Stimulated activated naive CD4-positive, alpha-beta T cell (primary cell): ENCODE data around the gene TMTC4.
"Not testable (repeated sequence)": the region's sequence is repeated elsewhere in the genome, so short reads cannot be mapped to it uniquely, and the experiment has no call there.

Experiments used
- DNase-seq, 6 experiments: peaks; one replicate each; lab custom pipeline; 2025; lab: John Stamatoyannopoulos, UW

Gene TMTC4

DNA sequence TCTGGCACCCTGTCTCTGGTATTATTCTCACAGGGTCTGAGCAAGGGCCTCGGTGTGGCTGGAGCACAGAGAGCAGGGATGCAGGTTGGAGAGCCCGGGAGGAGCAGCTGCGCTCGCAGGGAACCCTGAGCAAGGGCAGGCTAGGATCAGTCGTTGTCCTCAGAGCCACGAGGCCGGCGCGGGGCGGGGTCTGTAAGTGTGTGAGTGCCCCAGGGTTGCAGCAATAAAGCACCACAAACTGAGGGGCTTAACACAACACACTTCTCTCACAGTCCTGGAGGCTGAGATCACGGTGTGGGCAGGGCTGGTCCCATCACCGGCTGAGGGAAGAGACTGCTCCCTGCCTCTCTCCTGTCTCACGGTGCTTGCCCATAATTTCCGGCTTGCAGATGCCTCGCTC, 47.5 kb downstream of the TMTC4 start:
- DNase-seq: no peak

GRCh38 chr13:100625447-100625846, 49.1 kb downstream of the TMTC4 start:
- no peak for DNase-seq

- DNase-seq: no peak
Observed at GRCh38 chr13:100620792-100621191, 53.8 kb downstream of the TMTC4 start.

DNA sequence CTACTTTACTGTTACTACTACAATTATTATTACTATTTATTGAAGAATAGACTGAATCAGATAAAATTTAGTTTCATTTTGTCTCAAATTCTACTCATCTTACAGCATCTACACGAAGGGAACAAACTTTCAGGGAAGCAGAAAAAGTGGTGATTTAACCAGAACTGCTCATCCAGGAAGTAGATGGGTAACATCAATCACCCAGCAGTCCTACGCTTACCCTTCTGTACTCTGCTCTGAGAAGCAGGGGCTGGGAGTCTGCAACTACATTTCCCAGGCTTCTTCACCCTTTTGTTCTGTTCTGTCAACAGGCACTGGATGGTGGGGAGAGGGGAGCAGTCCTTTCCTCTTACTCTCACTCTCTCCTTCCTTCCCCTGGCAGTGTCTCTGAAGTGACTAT, 54.7 kb downstream of the TMTC4 start:
- no peak for DNase-seq

- DNase-seq: not testable (repeated sequence)
Observed at GRCh38 chr13:100618897-100619296, 55.7 kb downstream of the TMTC4 start.

- DNase-seq: no peak
Observed at GRCh38 chr13:100613031-100613430, 61.6 kb downstream of the TMTC4 start.

DNA sequence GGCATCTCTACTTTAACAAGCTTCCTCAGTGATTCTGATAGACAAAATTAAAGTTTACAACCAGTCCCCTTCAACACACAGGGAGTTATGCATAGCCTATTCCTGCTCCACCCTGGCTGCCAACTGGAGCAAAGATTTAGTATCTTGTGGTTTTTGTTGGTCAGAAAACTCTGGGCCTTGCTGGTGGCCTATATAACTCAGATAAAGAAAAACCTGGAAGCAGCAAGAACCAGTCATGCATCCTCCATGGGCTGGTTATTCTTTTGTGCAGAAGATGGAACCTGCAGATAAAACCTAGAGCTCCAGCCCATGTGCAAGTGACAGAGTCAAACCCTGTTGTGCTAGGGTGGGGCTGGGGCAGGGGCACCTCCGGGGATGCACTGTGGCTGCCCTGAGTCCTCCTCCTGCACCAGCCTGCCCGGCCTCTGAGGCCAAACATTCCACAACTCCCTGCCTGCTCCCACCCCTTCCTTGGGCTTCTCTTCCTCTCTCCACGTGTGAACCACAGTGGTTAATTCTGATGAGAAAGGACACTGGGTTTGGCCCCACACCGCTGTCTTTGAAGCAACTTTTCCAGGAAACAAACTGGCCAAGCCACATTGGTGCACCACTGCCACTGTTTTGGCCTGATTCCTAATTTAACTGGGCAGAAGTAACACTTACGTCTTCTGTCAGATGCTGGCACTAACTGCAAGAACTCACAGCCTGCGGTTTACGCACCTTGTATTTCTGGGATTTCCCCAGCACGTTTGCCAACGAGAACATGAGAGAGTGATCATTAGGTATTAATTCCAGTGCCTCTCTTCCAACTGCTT, 62.7 kb downstream of the TMTC4 start:
- no peak for DNase-seq

DNA sequence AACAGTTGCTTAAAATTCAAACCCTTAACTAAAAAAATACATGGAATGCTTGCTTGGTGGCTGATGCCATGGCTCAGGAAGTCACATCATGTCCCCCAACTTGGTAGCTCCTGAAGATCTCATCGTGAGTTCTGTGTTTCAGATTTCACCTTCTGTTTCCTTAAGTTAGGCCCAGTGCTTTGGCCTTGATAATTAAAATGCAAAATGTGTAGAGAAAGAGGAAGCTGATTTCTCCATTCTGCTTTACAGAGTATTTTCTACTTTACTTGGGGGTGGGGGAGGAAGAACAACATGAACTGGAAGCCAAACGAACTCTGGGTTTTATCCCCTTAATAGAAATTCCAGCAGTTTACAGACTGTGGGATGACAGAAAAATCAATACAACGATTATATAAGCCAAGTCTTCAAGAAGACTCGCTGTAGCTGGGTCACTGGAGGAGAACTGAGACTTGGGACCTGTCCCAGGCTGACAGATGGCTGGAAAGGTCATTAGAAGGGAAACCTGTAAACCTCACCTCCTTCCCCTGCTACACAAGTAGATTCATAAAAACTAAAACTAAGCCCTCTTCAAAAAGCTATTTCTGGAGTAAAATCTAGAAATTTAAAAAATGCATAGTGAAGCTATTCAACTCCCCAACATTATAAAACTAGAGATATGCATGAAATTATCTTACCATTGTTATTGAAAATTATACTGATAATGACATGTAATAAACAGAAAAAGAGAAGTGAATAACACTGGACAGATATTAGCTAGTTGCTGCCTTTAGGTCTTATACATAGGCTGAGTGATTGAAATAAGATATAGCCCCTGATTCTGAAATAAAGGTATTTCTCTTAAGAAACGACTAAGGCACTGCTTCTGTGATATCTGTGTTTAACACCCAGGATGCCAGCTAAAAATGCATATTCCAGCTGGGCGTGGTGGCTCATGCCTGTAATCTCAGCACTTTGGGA, 63.9 kb downstream of the TMTC4 start:
- DNase-seq: no peak

DNA sequence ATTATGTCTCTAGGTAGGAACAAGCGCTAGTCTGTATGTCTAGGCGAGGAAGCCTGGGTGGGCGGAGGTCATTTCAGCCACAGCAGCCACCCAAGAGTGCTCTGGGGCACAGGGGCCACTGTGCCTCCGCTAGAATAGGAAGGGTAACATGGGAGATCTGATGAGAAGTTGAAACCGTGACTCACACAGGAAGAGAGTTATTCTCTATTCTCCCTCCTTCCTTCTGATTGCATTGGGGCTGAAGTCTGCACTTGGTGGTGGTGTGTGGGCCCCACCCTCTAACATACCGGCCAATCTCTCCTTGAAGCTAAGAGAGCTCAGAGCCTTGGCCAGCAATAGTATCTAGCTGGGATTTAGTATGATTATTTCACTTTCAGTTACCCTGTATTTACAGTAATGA, 65.7 kb downstream of the TMTC4 start:
- no peak for DNase-seq

DNA sequence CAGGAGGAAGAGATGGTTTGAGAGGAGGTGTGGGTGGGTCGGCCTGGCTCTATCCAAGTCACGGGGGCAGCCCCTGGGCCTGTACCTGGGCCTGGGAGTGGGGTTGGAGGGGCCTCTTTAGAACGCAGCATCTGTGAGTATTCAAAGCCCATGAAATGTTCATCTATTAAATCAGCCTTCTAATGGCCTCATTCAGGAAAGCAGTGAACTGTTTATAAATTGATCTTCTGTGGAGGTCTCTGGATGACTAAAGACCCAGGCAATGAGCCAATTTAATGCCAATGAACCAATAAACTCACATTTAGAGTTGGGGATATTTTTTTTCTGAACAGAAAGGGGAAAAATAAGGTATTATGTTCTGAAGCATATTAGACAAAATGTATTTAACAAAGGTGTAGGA, 66.1 kb downstream of the TMTC4 start:
- no peak for DNase-seq

DNA sequence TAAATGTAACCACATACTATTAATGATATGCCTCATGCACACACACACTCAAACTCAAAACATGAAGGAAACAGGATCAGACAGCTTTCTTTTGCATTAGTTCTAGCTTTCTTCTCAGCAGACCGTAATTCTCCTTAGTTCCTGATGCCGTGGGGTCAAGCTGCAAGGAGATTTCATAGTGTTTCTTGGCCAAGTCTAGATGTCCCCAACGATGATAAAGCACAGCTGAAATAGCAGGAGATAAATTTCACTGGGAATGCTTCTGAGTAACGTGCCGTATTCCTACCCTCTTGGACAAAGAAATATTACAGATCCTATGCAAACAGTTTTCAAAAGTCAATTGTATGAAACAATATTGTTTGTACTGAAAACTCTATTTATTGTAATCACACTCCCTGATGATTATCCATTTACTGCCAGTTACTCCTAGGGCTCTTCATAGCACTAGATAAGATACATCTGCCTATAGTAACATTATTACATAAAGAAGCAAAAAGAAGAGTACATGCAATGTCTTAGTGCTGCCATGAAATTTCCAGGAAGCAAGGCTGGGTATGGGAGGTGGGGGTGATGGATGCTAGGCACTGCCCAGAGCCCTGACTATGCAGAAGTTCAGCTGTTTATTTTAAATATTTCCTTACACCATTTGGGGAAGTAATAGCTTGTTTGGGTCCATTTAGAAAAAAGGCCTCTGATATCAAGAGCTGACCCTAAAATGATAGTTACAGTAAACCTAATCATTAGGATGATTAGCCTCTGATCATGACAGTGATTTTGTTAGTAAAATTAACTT, 69.5 kb downstream of the TMTC4 start:
- no peak for DNase-seq

- DNase-seq: no peak
Observed at GRCh38 chr13:100602493-100603111, 72.0 kb downstream of the TMTC4 start.

DNA sequence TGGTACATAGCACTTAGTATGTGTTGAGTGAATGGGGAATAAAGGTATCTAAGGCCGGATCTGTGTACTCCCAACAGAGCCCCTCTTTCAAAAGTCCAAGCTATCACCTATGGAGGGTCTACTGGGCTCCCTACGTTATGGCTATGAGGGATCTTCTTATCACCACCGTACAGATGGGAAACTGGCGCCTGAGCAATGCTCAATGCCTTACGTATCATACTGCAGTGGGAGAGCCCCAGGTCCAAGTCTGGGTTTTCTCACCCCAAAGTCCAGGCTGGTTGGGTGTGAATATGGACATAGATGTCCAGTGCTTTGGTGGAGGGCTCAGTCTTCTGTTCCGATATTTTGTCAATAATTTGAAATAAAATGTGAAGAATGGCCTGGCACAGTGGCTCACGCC, 72.9 kb downstream of the TMTC4 start:
- DNase-seq: no peak

DNA sequence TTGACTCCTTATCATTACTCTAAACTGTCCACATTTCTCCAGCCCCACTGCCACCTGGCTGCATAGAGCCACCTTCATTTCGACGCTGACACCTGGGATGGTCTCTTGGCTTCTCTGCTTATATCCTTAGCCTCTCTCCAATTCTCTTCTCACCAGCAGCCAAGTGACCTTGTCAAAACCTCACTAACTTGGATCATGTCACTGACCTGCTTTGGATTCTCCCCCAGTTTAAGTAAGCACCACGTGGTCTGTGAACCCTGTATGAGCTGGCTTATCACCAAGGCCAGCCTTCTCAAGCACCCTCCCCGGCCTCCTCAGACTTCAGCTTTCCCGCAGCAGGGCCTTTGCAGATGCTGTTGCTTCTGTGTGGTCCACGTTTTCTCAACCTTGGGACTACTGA, 73.7 kb downstream of the TMTC4 start:
- no peak for DNase-seq

DNA sequence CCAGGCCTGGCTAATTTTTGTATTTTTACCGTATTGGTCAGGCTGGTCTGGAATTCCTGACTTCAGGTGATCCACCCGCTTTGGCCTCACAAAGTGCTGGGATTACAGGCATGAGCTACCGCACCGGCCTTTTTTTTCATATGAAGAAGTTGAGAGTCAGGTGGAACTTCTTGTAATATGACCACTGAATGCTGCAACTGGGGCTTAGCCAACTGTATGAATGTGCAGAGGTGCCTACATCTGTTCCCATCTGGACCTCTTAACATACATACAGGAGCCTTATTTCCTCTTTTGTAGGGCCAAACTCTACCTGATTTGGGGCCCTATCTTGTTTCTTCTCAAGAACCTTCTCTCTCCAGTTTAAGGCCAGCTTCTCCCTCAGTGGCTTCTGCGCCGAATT, 74.1 kb downstream of the TMTC4 start:
- no peak for DNase-seq

GRCh38 chr13:100597253-100597652, 77.3 kb downstream of the TMTC4 start:
- DNase-seq: no peak

DNA sequence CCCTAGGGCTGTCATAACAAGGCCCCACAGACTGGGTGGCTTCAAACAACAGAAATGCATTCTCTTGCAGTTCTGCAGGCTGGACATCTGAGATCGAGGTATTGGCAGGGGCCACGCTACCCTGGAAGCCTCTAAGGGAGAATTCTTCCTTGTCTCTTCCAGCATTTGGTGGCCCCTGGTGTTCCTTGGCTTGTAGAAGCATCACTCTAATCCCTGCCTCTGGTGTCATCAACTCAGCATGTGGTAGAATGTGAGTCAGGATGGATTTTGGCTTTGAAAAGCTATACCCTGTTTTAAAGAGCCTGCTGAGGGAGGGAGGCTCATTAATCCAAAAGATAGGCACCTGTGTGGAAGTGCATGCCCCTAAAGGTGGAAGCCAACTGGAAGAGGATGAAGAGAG, 78.1 kb downstream of the TMTC4 start:
- no peak for DNase-seq

- no peak for DNase-seq
Observed at GRCh38 chr13:100594731-100595130, 79.9 kb downstream of the TMTC4 start.

DNA sequence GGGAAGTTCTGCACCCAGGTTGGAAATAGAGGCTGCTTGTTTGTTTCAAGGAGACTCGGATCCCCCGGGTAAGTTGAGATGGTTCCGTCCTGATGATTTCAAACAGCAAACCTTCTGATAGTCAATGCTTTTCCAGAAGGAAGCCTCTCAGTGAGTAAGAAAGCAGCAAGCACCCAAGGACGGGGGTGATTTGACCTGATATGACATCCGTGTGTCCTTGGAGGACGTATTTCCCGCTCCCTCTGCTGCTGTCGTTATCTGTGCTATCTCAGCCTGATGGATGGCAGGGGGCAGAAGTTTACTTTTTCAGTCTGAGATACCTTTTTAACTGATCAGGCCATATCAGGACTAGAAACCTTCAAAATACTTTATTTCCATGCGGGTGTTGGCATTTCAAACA, 80.3 kb downstream of the TMTC4 start:
- no peak for DNase-seq

DNA sequence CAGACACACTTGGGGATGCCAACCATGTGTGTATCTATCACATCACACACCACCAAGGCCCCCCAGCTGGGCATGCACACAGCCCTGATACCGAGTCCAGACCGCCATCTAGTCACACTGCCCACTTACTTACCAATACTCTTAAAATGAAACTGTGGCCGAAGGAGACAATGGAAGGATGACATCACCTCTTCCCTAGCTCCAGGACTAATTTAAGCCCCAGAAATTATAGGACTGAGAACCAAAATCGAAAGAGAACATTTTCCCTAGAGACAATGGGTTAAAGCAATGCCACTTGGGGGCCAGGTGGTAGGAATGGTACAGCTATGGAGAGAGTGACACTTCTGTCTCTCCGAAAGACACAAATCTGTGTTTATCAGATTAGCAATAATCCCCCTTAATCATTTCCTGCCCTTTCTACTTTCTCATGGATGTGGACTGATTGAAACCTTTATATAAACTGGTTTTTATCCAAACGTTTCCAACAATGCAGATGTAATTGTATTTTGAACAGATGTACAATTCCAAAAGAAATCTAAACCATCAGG, 85.3 kb downstream of the TMTC4 start:
- no peak for DNase-seq
